Omental fat pad (tissue), 4 donors: ENCODE measurements around the gene KCNJ1. TPM values are rescaled to one million over a fixed set of nuclear protein-coding genes. Genes with fewer than 3 reads are reported as not detected.

ENCODE experiments used
- ATAC-seq: fragments of 150-250 bp; one replicate; pipeline ENCODE4 v1.9.1; 2016; ENCODE audit warnings: mild to moderate bottlenecking, moderate library complexity; ENCODE audit not compliant: low FRiP score
- DNase-seq: peaks from one replicate; pipeline ENCODE4 v3.0.0-alpha.2; 2019; ENCODE audit warnings: low spot score
- CTCF ChIP-seq, 3 donors: fragments of 450-650 bp; IDR thresholded peaks; one replicate each; pipeline ENCODE4 v1.5.1; 2016 to 2017; ENCODE audit warnings: antibody characterized with exemption in 3 of 3, mild to moderate bottlenecking in 3 of 3, moderate library complexity in 2 of 3
- total RNA-seq, 4 donors: library from RNA; depleted of rRNA; stranded (reverse); fragments of >200 nt; gene quantifications; one replicate each; pipeline ENCODE4 v1.1.0, GENCODE V29; 2016

The KCNJ1 gene
- total RNA-seq, 4 donors from 2014 or later, result 0.96 TPM; not detected in 3

DNA sequence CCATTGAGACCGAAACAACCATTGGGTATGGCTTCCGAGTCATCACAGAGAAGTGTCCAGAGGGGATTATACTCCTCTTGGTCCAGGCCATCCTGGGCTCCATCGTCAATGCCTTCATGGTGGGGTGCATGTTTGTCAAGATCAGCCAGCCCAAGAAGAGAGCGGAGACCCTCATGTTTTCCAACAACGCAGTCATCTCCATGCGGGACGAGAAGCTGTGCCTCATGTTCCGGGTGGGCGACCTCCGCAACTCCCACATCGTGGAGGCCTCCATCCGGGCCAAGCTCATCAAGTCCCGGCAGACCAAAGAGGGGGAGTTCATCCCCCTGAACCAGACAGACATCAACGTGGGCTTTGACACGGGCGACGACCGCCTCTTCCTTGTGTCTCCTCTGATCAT lies 44.6 kb upstream of the KCNJ1 start:
- no peak for DNase-seq
- TF ChIP-seq CTCF (IDR thresholded peaks at IDR 0.05), result no peak
- ATAC-seq, result no peak

GRCh38 chr11:128911239-128911638 lies 44.1 kb upstream of the KCNJ1 start:
- no peak for TF ChIP-seq CTCF (IDR thresholded peaks at IDR 0.05)
- ATAC-seq (no peak), DNase-seq (no peak)

DNA sequence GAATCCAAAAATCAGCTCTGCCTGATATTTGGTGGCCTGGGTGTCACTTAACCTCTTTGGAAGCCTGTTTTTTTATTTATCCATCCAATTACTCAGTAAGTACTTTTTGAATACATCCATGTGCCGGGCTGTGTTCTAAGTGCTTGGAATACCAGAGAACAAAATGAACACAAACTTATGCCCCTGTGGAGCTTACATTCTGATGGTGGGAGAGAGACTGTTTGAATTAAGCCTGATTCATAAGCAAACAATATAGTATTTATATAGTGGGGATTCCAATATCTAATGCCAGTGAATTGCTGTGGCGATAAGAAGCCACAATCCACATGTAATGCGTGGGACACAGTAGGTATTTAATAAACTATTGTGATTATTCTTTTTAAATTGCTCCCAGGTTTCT lies 43.5 kb upstream of the KCNJ1 start:
- TF ChIP-seq CTCF (IDR thresholded peaks at IDR 0.05), result no peak
- ATAC-seq, result no peak
- DNase-seq, result no peak

DNA sequence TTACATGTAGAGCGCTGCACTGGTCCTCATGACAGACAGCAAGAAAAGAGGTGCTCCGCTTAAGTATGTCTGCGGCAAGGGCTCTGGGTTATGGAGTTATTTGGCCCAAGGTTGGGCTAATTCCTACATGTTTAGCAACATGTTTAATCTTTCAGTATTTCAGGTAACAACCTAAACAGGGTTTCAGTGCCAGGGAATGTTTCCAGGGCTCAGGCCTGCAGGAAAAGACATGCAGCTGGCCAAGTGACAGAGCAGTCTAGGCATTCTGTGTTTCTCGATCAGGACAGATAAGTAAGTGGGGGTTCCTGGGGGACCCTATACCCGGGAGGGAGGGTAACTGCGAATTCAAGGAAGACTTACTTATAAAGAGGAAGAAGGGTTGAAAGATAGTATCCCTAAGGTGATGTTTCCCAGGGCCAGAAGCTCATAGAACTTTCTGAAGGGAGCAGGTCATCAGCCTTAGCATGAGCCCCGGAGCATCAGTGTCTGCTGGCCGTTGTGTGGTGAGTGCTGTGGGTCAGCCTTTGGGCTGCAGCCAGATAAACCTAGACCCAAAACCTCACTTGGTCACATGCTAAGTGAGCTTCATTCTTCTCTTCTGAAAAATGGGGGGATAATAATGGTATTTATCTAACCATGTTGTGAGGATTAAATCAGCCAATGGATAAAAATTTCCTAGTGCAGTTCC lies 42.5 kb upstream of the KCNJ1 start:
- TF ChIP-seq CTCF (IDR thresholded peaks at IDR 0.05), result no peak
- ATAC-seq (no peak), DNase-seq (no peak)

DNA sequence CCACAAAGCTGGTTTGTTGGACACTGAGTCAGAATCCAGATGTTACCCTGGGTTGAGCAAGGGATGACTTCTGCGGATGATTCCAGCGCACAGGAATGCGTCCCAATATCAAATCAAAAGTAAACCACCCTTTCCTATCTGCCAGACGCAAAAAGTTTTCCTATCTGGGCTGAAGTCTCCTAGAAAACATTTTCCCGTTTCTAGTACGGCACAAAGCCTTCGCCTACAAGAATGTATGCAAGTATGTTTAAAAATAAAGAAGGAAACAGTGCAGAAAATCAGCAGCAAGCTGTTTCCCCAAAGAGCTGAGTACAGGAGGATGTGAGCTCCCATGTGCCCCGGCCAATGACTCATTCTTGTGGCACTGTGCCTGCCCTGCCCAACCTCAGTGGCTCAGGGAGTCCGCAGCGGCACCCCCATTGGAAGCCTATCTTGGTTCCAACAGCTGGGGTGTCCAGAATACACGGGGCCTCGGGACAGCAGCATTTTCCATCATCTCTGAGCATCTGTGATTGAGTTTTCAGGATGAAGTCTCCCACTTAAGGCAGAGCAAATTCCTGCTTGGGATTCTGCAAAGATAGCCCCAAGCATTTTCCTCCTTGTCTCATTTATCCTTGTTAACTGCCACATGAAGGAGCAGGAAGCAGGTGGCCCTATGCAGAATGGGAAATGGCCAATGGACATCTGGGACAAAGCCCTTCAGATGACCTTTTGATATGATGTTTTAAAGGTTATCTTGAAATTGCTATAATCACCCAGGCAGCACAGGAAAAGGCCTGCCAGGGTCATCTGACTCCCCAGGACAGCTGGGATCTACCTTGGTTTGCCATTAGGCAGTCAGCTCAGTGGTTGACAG lies 41.5 kb upstream of the KCNJ1 start:
- DNase-seq, result no peak
- TF ChIP-seq CTCF (IDR thresholded peaks at IDR 0.05), result no peak
- no peak for ATAC-seq

GRCh38 chr11:128907585-128907984 lies 40.5 kb upstream of the KCNJ1 start:
- ATAC-seq, result no peak
- TF ChIP-seq CTCF (IDR thresholded peaks at IDR 0.05), result no peak
- no peak for DNase-seq
